ENCODE measurements around the gene ICAM2.

The ICAM2 gene

DNA sequence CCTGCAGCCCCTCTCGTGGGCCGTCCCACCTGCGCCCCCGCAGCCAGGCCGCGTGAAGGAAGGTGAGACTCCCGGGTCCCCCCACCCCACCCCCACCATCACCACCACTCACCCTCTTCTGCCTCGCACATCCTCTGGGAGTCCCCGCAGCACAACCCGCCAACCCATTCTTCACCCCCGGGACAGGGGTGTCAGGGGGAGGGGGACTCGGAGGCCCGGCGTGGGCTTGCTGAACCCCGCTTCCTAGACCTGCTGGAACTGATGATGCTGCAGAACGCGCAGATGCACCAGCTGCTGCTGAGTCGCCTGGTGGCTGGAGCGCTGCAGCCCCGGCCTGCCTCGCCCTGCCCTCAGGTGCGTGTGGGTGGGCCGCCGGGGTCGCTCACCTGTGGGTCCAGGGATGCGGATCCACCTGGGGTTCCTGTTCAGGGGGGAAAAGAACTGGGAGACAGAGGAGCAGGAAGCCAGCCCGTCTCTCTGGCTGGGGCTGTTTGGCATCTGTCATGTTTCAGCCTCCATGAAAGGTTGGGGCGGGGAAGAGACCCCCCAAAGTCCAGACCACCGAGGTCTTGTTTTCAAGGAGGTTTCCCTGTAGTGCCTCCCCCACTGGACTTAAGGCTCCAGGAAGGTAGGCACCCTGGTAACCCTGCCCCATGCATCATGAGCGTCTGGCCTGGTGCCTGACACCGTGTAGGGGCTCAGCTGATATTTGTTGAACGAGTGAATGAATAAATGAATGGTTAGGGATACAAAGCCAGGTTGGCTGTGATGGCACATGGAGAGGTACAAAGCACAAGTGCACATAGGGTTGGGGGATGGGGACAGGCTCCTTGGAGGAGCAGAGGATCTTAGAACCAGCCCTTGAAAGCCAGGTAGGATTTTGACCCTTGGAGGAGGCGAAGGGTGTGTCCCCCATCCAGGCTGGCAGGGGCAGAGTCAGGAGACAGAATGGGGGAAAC, 21.4 kb downstream of the ICAM2 start:
- H3K27ac ChIP-seq, result no peak overlapping the region
- DNase-seq (ENCODE audit: low read depth, low spot score), result no peak

DNA sequence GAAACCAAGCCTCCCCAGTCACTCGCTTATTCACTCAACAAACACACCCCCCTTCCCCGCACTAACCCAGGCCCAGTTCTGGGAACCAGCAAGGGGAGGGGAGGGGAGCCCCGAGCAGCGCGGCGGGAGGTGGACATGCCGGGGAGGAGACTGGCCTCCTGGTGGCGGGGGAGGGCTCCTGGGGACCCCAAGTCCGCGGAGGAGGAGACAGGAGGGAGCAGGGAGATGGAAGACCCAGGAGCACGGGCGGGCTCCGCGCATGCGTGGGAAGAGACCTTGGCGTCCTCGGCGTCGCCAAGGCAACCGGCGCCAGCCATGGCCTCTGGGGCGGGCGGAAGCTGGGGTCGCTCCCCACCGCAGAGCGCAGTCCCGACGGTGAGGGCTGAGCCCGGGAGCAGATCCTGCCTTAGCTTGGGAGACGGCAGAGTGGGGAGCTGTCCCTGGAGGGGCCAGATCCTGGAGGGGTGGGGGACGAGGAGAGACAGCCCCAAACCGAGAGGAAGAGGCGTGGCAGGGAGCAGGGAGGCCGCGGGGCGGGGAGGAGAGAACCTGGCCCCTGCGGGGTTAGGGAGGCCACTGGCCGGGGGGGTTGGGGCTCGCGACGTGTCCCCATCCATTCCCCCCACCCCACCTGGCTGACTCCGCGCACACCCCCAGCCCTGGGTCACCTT, 22.2 kb downstream of the ICAM2 start, which contains the start of gene PRR29:
Gene PRR29 (plus strand): TSS at position 302 of the 671 bp plus-strand sequence. CDS start 14 bp downstream, at position 316.
- H3K27ac ChIP-seq, result no peak within 1 kb of the TSS
- no peak for DNase-seq (ENCODE audit: low read depth, low spot score)

DNA sequence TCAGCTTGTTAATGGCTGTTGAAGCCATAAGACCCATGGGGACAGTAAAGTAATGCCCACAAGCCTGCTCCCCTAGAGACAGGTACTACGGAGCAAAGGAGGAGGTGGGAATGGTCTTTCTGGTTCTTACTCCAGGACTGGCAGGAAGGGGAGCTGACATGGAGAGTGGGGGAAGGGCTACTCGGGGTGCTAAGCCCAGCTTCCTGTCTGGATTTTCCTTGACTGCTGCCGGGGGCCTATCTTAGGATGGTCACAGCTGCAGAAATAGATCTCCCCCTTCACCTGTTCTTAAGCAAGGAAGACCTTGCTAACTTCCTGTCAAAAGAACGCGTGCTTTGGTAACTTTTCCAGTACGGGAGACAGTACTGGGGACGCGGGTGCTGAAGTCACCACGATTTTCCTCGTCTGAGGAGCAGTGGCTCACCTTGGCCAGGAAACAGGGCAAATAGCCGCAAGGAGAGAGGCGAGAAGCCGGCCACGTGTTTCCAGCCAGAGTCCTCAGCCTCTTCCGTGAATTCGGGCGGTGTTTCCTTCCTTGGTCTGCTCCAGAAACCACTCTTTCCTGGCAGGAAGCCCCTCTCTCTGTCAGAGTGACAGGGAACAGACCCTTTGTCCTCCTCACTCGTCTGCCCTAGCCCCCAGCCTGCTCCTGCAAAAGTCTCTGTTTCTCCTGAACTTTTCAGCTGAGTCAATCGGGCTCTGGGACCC, 22.9 kb downstream of the ICAM2 start:
- no peak for DNase-seq (ENCODE audit: low read depth, low spot score)
- no peak overlapping the region for H3K27ac ChIP-seq

DNA sequence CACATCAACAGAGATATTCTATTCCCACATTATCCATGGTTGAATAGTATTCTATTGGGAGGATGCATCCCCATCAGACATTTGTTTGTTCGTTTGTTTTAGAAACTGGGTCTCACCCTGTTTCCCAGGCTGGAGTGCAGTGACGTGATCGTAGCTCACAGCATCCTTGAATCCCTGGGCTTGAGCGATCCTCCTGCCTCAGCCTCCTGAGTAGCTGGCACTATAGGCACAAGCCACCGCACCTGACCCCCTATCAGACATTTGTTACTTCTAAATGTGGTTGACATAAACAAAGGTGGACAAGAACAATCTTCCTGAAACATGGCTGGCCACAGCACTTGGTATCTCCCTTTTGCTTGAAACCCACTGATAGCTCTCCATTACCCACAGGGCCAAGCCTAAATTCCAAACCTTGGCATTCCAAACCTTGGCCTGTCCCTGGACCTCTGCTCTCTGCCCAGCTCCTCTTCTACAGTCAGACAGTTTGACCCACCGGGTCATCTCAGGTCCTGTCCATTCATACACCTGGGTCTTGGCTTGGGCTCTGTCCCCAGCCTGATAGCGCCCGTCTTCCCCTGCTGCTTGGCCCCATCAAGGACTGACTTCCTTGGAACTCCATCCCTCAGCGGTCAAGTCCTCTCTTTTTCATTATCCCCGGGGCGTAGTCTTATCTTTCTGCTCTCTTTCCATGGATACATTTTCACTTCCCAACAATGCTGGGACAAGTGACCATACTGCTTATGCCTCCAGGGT, 23.8 kb downstream of the ICAM2 start:
- no peak overlapping the region for H3K27ac ChIP-seq
- no peak for DNase-seq (ENCODE audit: low read depth, low spot score)

DNA sequence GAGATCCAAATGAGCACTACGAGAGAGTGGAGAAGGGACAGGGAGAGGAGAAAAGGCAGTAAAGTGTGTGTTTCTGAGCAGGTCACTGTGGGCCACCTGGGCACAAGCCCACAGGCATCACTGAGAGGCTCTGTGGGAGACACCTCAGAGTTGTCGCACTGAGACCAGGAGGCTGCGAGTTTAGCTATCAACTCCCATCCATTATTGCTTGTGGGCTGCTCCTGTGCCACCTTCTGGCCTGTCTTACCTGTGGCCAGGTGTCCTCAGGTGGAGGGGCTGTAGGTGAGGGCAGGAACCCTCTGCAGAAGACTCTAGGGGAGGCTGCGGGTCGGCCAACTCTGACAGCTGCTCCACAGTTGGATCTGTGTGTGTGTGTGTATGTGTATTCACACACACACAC, 24.8 kb downstream of the ICAM2 start:
- DNase-seq (ENCODE audit: low read depth, low spot score), result no peak
- no peak overlapping the region for H3K27ac ChIP-seq

DNA sequence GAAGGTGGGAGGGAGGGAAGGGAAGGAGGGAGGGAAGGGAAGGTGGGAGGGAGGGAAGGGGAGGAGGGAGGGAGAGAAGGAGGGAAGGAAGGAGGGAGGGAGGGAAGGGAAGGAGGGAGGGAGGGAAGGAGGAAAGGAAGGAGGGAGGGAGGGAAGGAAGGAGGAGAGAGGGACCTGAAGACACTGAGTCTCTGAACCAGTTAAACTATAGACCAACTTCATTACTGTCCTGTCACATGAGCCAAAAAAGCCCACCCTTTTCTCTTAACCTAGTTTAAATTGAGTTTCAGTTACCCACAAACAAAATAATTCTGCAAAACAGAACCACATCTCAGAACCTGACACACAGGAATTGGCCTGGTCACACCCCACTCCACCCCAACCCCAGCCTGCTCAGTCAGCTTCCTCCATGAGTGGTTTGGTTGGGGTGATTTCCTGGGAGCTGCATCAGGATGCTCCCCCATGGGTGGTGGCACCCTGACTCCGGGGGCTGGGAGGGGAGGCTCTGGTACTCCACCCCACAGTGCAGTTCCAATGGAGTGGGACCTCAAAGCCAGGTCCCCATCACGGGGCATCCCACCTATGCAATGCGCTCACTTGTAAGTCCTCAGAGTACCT, 27.0 kb downstream of the ICAM2 start:
- no peak overlapping the region for H3K27ac ChIP-seq
- no peak for DNase-seq (ENCODE audit: low read depth, low spot score)

DNA sequence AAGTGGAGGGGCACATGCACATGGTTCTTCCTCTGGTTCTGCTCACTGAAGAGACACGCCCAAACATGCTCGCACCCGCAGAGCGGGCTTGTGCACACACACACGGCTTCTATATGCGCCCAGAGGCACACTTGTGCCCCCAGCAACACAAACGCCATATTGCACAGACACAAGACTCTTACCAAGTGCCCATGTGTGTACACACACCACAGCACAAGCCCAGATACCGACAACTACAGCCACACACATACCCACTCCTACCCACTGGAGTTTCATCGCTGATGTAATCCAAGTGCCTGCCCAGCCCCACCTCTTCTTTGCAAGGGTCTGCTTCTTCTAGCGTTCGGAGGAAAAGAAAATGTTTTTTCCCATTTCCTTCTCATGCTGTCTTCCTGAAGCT, 28.8 kb downstream of the ICAM2 start:
- H3K27ac ChIP-seq, result no peak overlapping the region
- DNase-seq (ENCODE audit: low read depth, low spot score), result no peak

DNA sequence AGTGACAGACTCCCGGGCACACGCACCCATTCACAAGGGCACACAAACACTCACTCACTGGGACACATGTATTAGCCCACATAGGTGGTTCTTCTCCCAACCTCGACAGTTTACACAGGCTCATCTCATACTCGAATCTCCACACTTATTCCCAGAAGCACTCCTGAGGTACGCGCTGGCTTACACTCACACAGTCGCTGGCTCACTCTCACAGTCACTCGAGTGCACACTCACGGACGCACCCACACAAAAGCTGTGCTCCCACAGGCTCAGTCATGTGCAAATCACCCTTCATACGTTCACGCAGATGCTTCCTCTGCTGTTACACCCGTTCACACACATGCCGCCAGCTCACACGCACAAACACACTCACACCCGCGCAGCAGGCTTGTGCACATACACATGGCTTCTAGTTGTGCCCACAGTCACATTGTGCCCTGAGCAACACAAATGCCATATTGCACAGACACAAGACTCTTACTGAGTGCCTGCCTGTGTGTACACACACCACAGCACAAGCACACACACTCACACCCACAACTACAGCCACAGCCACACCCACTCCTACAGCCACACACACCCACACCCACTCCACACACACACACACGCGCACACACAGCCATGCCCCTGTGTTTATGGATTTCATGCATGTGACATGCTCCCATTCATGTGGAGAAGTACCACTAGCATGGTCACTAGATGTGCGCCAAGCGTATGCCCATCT, 30.6 kb downstream of the ICAM2 start:
- H3K27ac ChIP-seq, result no peak overlapping the region
- no peak for DNase-seq (ENCODE audit: low read depth, low spot score)

DNA sequence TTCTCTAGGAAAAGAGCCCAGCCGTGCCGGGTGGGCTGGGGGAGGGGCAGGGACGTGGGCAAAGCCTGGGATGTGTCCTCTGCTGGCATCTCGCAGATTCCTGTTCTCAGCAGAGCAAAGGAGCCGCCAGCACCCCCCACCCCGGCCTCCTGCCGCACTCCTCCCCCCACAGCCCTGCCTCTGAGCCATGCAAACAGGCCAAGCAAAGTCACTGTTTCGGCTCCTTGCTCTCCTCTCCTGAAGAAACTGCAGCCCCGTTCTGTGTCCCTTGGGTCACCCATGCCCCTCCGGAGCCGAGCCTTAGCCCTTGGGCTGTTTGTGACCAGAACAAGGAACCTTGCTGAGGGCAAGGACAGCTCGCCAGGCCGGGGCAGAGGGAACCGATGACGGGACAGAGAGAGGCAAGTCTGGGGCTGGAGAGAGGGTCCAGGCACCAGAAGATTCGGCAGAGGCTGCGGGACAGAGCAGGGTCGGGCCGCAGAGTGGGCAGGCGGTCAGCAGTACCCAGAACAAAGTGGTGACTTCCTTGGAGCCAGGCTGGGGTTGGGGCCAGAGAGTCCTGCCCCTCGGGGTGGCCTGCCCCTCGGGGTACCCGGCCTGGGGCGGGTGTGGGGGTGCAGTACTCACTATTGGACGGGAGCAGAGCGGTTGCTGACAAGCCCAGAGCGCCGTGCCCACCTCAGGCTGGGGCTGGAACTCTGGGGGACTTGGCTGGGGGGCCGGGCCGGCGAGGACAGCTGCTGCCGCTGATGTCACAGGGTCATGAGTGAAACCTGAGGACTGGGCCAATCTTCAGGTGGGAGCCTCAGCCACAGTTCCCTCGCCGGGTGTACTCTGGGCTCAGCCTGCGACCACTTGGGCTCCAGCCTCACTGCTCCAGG, 31.5 kb downstream of the ICAM2 start:
- no peak for DNase-seq (ENCODE audit: low read depth, low spot score)
- H3K27ac ChIP-seq, result no peak overlapping the region

DNA sequence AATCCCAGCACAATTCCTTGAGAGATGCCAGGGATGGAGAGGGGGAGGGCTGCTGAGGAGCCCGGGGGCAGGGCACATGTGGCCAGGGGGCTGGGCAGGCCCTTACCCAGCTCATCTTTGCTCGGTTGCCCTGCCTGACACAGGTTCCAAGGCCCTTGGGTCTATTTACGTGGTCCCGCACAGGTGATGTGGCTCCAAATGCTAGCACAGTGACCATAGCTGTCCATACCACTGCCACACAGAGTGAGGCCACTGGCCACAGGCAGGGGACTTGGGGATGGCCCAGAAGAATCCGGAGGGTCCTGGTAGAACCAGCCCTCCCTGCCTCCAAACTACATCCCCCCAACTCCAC, 32.3 kb downstream of the ICAM2 start:
- no peak for DNase-seq (ENCODE audit: low read depth, low spot score)
- no peak overlapping the region for H3K27ac ChIP-seq

DNA sequence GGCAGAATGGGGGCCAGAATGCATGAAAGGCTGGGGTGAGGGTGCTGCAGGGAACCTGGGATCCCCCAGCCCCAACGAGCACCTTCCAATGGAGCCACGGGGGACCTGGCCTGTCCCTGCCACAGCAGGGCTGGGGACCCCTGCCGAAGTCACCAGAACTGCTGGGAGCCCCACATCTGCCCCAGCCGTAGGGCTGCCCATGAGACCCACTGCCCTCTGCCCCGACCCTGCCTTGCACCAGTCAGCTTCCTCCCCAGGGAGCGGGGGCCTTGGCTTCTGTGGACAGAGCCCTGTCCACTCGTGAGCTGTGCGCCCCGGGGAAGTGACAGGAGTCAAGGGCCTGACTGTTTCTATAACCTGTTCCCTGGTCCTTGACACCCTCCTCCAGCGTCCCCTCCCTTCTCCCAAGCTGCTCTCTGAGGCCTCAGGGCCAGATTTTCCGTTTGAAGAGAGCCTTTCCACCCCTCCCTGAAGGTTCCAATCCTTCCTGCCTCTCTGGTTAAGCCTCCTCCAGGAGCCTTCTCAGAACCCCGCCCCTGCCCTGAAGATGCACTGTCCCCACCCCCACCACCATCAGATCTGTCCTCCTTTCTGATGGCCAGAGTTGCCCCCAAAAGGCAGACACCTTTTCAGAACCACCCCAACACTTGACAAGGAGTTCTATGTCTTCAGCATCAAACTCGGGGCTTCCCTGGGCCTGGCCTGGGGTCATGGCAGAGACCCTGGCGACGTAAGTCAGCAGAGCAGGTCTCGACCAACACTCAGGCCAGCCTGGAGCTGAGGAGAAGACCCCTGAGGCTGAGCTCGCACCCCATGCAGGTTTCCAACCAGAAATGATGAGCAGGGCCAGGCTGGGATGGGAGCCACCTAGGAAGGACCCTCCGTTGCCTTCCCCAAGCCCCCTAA, 33.0 kb downstream of the ICAM2 start:
- H3K27ac ChIP-seq, result no peak overlapping the region
- no peak for DNase-seq (ENCODE audit: low read depth, low spot score)

DNA sequence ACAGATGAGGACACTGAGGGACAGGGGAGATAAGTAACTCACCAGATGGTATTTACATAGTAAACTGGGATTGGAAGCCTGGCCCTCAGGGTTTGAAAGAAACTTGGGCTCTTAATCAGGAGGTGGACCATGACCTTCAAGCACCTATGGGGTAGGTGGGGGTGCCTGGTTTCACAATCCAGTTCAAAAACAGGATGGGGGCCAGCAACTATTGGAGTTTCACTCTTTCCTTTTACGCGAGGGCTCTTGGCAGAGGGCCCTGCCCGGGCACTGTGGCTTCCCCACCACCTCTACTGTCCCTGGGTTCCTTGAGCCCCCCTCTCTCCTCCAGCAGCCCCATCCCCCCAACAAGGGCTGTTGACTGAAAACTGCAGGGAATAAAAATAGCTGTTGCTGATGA, 33.6 kb downstream of the ICAM2 start:
- no peak for DNase-seq (ENCODE audit: low read depth, low spot score)
- no peak overlapping the region for H3K27ac ChIP-seq

DNA sequence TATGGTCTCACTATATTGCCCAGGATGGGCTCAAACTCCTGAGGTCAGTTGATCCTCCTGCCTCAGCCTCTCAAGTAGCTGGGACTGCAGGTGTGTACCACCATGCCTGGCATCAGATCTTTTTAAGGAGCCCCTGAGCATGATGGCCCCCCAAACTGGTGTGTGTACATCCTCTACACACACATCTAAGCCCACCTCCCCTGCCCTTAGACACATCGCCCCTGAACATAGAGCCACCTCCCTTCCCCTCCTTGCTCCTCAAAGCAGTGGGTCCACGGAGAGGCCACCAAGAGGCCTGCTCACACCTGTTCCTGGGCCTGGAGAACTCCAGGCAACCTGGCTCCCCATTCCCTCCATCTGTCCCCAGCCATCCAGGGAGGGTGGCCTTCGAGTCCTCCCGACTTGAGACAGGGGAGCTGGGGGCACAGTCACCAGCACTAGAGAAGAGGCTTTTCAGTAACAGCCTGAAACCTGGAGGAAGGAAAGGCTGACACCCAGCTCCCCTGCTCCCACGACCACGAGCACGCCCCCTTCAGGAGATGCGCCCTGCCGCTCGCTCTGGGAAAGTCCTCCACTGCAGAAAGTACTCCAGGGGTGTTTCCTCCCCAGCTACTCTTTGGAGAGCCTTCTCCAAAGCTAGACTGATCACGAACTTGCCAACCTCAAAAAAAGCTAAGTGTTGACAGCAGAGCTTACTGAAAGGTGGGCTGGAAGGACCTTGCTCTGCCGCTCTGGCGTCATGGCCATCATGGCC, 34.9 kb downstream of the ICAM2 start:
- DNase-seq (ENCODE audit: low read depth, low spot score), result no peak
- no peak overlapping the region for H3K27ac ChIP-seq

DNA sequence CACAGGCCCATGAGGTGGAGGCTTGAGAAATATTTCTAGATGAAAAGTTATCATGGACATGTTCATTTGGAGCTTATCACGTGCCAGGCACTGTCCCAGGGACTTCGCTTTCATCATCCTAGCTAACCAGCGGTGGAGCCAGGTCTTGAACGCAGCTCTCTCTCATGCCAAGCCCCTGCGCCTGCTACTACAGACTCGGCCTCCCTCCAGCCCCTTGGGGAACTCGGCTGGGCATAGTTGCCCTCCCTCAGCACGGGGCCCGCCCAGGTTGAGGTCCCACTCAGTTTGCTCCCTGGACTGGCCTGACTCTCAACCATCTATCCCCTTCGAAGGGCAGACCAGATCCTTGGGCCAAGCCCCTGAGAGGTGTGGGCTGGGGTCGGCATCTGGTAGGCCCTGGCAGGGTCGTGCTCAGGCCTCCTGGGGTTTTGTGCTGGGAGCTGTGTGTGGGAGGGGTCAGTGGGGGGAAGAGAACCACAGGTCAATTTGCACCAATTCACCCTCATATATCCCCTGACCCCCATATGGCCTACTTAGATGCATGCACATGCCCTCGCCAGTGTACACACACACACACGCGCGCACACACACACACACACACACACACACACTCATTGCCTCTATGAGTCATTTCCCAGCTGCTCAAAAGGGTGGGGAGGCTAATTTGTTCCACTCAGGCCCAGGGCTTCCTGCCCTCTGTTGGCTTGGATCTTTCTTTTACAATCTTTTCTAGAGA, 35.6 kb downstream of the ICAM2 start:
- DNase-seq (ENCODE audit: low read depth, low spot score), result peak; percentile 62
- no peak overlapping the region for H3K27ac ChIP-seq

DNA sequence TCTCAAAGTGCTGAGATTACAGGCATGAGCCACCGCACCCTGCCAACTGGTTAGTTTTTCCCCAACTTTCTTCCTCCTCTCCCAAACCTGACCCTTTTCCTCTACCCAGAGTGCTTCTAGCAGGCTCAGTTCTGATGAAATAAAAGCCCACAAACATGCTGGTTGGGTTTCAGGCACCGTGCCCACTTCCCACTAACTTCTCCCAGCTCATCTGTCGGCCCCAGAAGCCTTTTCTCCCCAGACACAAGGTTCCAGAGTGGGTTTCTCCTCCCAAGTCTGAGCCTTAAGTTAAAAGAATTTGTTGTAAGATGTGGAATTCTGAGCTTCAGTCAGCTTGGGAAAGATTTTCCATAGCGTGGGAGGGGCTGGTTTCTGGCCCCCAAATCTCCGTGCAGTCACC, 36.2 kb downstream of the ICAM2 start:
- no peak overlapping the region for H3K27ac ChIP-seq
- DNase-seq (ENCODE audit: low read depth, low spot score), result no peak

DNA sequence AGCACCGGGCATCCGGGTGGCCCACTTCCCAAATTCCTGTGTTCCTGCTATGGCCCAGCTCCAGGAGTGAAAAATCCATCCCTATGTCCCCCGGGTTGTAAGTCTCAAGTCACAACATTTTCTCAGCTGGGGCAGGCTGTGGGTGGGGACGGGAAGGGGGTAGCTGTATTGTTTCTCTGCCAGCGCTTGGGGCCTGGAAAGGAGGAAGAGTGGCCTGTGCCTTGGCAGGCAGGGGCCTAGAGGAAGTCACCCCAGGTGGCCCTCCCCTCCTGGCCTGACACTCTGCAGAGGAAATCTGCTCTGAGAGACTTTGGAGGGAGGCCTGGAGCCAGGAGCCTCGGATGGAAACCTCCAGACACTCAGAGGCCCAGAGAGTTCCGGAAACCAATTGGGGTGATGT, 37.1 kb downstream of the ICAM2 start:
- DNase-seq (ENCODE audit: low read depth, low spot score), result no peak
- no peak overlapping the region for H3K27ac ChIP-seq
